ENCODE data around the gene HUS1. TPM values are rescaled to one million over a fixed set of nuclear protein-coding genes. Genes with fewer than 3 reads are reported as not detected.

Gene HUS1
- total and polyA plus RNA-seq, 2 of the 4 experiments (the other 2 are of a cell fraction), result 16.2 to 18.3 TPM

- Histone ChIP-seq H3K4me1 (ENCODE audit: control insufficient read depth, insufficient read depth, low read length) (peaks cover 2% of the 10 kb centered on the region; the same call in 1 of the 2 replicates), H3K14ac (replicated peaks; ENCODE audit: low read depth, low read length) (no peak overlapping the region), H3K9ac (ENCODE audit: low read depth, low read length) (no peak overlapping the region), H3K36me3 (ENCODE audit: control insufficient read depth, insufficient read depth, low read length) (no peaks in the 10 kb centered on the region), H2AFZ (replicated peaks; ENCODE audit: low read length, poor library complexity) (no peak overlapping the region), H2BK5ac (ENCODE audit: low read depth, low read length, poor library complexity, severe bottlenecking) (no peak overlapping the region), H3K27ac (ENCODE audit: insufficient read depth, low read length) (no peak overlapping the region), H3K4me2 (ENCODE audit: low read depth, low read length) (no peak overlapping the region), H3K79me1 (ENCODE audit: low read depth in 1 of 2, low read length in 2 of 2) (no peaks in the 10 kb centered on the region), H2AK5ac (ENCODE audit: low read depth, low read length) (no peak overlapping the region), H2BK120ac (ENCODE audit: low read depth, low read length) (no peak overlapping the region), H2BK15ac (ENCODE audit: low read depth, low read length) (no peak overlapping the region), H3K4me3 (ENCODE audit: insufficient read depth, low read depth, low read length) (no peak overlapping the region), H3K23ac (ENCODE audit: low read depth, low read length) (no peak overlapping the region), H3K18ac (ENCODE audit: low read depth, low read length) (no peak overlapping the region), H4K8ac (ENCODE audit: low read depth in 2 of 2, low read length in 2 of 2) (no peak overlapping the region), H4K5ac (ENCODE audit: low read depth, low read length) (no peak overlapping the region), H2BK20ac (ENCODE audit: low read depth, low read length) (no peak overlapping the region), H4K91ac (ENCODE audit: insufficient read depth, low read depth, low read length) (no peak overlapping the region), H4K20me1 (ENCODE audit: insufficient read depth, low read length) (no peaks in the 10 kb centered on the region), H2AK9ac (replicated peaks; ENCODE audit: low read depth, low read length, poor library complexity) (no peak overlapping the region), H3K56ac (ENCODE audit: extremely low read depth, insufficient read depth, low read length) (no peak overlapping the region), H3K9me1 (ENCODE audit: insufficient read depth, low read length) (peaks cover 3% of the 10 kb centered on the region; the same call in 1 of the 2 replicates), H3K4ac (ENCODE audit: low read depth, low read length) (no peak overlapping the region), H3K27me3 (ENCODE audit: control insufficient read depth, insufficient read depth, low read length) (peaks cover 6% of the 10 kb centered on the region; the same call in 1 of the 2 replicates), H3K9me3 (ENCODE audit: control insufficient read depth, insufficient read depth, low read length) (no peaks in the 10 kb centered on the region)
- BruUV-seq (replicated peaks), result no TSS peak
- TF ChIP-seq POLR2A (IDR thresholded peaks at IDR 0.05; ENCODE audit: low read depth, low read length), result no peak
- TF ChIP-seq MXI1 (IDR thresholded peaks at IDR 0.05; ENCODE audit: borderline replicate concordance, low read depth, low read length), result no peak
- intact Hi-C loops (cut with micrococcal nuclease) (no loop called here), in situ Hi-C loops (cut with MboI; ENCODE audit: low sequenced_read_pairs) (no loop called here), dilution Hi-C loops (cut with HindIII; ENCODE audit: low sequenced_read_pairs, unreplicated experiment) (no loop called here)
- POLR2A ChIA-PET (ENCODE audit: unreplicated experiment), result interaction anchor here (0.6 kb wide), 1 partner anchor 10 kb away, joined by 4 read pairs; no protein-coding TSS in a partner anchor
- CTCF ChIA-PET, result interaction anchor here (1.3 kb wide), 1 partner anchor 13 kb away, joined by 5 read pairs; no protein-coding TSS in a partner anchor
- WGBS, 2 experiments (ENCODE audit: extremely low coverage in 2 of 2, insufficient read length in 1 of 2), result 62% methylated on average over 3 of the region's 6 CpGs; no CpG with 5 or more reads in 1 of the 2 experiments
- DNase-seq (peak; percentile 76), ATAC-seq (ENCODE audit: low read depth) (peak; percentile 77)
Measured at GRCh38 chr7:47932016-47932415, 47.4 kb downstream of the HUS1 start.
